Measurements from ENCODE around the gene ADCY5.

DNA sequence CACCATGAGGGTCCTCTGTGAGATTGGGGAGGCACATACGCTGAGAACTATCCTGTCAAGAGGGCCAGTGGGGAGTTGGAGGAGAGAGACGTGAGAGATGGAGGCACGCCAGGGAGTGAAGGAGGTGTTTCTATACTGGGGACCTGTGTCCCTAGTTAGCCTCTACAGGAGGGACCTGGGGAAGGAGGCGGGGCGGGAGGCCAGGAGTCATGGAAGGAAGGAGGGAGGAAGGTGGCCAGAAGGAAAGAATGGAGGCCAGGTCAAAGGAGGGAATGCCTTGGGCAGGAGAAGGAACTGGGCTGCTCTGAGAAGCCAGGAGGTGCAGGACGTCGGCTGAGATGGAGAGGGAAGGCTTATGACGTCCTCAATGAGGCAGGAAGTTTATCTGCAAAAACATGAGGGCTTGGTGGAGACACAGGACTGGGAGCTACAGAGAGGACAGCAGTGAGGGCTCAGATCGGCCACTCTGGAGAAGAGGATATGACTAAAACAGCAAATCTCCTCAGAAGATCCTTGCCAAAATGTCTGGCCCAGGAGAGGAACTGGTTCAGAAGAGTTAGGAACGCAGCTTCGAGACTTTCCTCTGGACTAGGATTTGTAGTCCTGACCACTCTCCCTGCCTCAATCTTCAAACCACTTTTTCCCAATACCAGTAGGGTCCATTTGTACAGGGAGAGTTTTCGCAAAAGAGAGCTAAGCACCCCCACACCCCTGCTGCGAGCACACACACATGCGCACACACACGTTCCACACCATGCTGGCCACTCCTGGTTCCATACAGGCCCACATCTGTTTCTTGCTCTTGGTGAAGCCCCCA lies 59.9 kb downstream of the ADCY5 start:
- TF ChIP-seq, protein P1, sequence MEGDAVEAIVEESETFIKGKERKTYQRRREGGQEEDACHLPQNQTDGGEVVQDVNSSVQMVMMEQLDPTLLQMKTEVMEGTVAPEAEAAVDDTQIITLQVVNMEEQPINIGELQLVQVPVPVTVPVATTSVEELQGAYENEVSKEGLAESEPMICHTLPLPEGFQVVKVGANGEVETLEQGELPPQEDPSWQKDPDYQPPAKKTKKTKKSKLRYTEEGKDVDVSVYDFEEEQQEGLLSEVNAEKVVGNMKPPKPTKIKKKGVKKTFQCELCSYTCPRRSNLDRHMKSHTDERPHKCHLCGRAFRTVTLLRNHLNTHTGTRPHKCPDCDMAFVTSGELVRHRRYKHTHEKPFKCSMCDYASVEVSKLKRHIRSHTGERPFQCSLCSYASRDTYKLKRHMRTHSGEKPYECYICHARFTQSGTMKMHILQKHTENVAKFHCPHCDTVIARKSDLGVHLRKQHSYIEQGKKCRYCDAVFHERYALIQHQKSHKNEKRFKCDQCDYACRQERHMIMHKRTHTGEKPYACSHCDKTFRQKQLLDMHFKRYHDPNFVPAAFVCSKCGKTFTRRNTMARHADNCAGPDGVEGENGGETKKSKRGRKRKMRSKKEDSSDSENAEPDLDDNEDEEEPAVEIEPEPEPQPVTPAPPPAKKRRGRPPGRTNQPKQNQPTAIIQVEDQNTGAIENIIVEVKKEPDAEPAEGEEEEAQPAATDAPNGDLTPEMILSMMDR (IDR thresholded peaks at IDR 0.05; ENCODE audit: poor library complexity), result no peak
- no peak for TF ChIP-seq EZH2 (IDR thresholded peaks at IDR 0.05; ENCODE audit: borderline replicate concordance)
